HG02798 (cell line): ENCODE results near the gene DOCK2.
"Not testable (repeated sequence)": the region's sequence is repeated elsewhere in the genome, so short reads cannot be mapped to it uniquely, and the experiment has no call there.

Experiments used
- ATAC-seq: cut with Tn5 transposase; IDR thresholded peaks from one replicate; pipeline ENCODE4 v1.9.1; 2021; ENCODE audit warnings: mild to moderate bottlenecking; ENCODE audit not compliant: unreplicated experiment, poor library complexity

DOCK2 gene

GRCh38 chr5:169711551-169712225 is 74.6 kb downstream of the DOCK2 start:
- no peak for ATAC-seq

- ATAC-seq: no peak
These were observed 75.4 kb downstream of the DOCK2 start for GRCh38 chr5:169712428-169712827.

- no peak for ATAC-seq
These were observed 79.2 kb downstream of the DOCK2 start for GRCh38 chr5:169716287-169716686.

GRCh38 chr5:169717288-169717687 is 80.2 kb downstream of the DOCK2 start:
- no peak for ATAC-seq

- peak; percentile 80 for ATAC-seq
These were observed 82.6 kb downstream of the DOCK2 start for GRCh38 chr5:169719360-169720314.

GRCh38 chr5:169721771-169722170 is 84.7 kb downstream of the DOCK2 start:
- ATAC-seq: no peak

- ATAC-seq: no peak
These were observed 86.2 kb downstream of the DOCK2 start for GRCh38 chr5:169723103-169723831.

- ATAC-seq: no peak
These were observed 87.4 kb downstream of the DOCK2 start for GRCh38 chr5:169724303-169725087.

- ATAC-seq: not testable (repeated sequence)
These were observed 88.6 kb downstream of the DOCK2 start for GRCh38 chr5:169725665-169726064.

- ATAC-seq: no peak
These were observed 91.3 kb downstream of the DOCK2 start for GRCh38 chr5:169728418-169728817.

GRCh38 chr5:169731221-169731620 is 94.1 kb downstream of the DOCK2 start:
- ATAC-seq: no peak

- ATAC-seq: no peak
These were observed 95.8 kb downstream of the DOCK2 start for GRCh38 chr5:169732841-169733240.

GRCh38 chr5:169735913-169736312 is 98.8 kb downstream of the DOCK2 start:
- no peak for ATAC-seq

- no peak for ATAC-seq
These were observed 99.6 kb downstream of the DOCK2 start for GRCh38 chr5:169736653-169737052.

GRCh38 chr5:169740435-169740834 is 103.4 kb downstream of the DOCK2 start:
- ATAC-seq: no peak

- no peak for ATAC-seq
These were observed 105.8 kb downstream of the DOCK2 start for GRCh38 chr5:169742771-169743296.

- ATAC-seq: no peak
These were observed 107.3 kb downstream of the DOCK2 start for GRCh38 chr5:169744336-169744735.

GRCh38 chr5:169745441-169746146 is 108.5 kb downstream of the DOCK2 start:
- ATAC-seq: no peak

GRCh38 chr5:169746147-169746694 is 109.1 kb downstream of the DOCK2 start:
- peak; percentile 57 for ATAC-seq
